H1 (cell line): ENCODE data around the gene FAM174B. TPM values are rescaled to one million over a fixed set of nuclear protein-coding genes. Genes with fewer than 3 reads are reported as not detected.

Experiments used
- RBBP5 ChIP-seq: IDR thresholded peaks from 2 replicates; pipeline ENCODE4 v1.7.1; 2012; ENCODE audit warnings: low read depth, mild to moderate bottlenecking, inconsistent platforms, low read length, moderate library complexity, borderline replicate concordance
- SUZ12 ChIP-seq: fragments of 200-600 bp; sonication (generic); IDR thresholded peaks from 2 replicates; pipeline ENCODE4 v1.6.1; 2012; ENCODE audit warnings: mild to moderate bottlenecking, inconsistent platforms, low read length, moderate library complexity, mixed read lengths
- polyA plus RNA-seq, 7 experiments: library from polyadenylated mRNA; depleted of rRNA in 3 of 7; stranded (reverse) in 5 of 7; unstranded in 2 of 7; fragments of >200 nt in 5 of 7; fragments of 200-250 nt in 2 of 7; gene quantifications; 1 replicate in 5 of 7; 2 replicates in 1 of 7; 4 replicates in 1 of 7; pipeline versions ENCODE4 v1.2.1 to v1.2.3, GENCODE V29; 2011 to 2013; ENCODE audit warnings: missing spikeins in 2 of 7, mixed read lengths in 2 of 7
- total RNA-seq: library from RNA; stranded (reverse); fragmentation: NEBNext Ultra II Directional; extraction: Animal tissue kit (Norgen Biotek cat#: 25700); gene quantifications from 2 replicates; pipeline ENCODE4 v1.2.1, GENCODE V29; 2021

FAM174B gene
- total and polyA plus RNA-seq, 2 of the 8 experiments (the other 6 are each of a cell fraction or from before 2014, with no cell fraction given) = 9.3 to 35.2 TPM

DNA sequence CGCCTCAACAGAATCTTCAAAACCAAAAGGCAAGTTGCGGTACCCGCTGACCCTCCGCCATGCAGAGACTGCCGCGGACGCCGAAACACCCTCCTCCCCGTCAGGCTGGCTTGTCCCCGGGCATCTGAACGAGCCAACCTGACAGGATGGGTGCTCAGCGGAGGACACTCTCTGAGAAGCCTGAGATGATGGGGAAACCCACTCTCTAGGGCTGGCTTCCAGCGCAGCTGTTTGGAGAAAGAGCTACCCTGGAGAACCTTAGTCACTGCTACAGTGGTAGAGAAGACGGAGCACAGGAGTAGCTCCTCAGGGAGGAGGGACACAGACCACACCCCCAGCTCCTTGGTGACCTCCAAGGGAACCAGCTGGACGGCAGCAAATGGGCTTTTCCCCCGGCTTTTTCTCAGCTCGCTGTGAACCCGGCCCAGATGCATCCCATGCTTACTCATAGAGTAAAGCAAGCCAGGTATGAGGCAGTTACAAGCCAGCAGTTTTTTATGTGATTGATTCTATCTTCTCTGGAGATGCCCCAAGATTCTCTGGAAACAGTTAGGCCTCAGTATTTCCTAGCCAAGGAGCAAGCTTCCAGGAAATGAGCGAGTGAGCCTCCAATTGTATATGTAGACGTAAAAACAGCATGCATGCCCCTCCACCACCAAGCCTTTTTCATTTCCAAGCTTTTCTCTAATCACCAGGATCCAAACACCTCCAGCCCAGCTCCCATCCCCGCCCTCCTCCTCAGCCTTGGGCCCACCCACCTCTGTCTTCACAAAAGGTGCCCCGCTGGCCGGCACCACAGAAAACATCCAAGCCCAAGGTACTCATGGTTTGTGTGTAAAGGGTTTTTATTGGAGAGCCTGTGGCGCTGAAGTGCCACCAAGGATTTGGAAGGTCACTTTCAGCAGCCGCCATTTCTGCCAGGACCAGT, 38.7 kb downstream of the FAM174B start (continued):
- TF ChIP-seq SUZ12 = no peak
- TF ChIP-seq RBBP5 = no peak
